Peyer's patch (tissue), 4 donors: ENCODE data around the gene ATP6V1G3.

Source experiments
- POLR2A ChIP-seq, 2 donors: fragments of 450-650 bp; IDR thresholded peaks; one replicate each; pipeline ENCODE4 v1.5.1; 2017; ENCODE audit warnings: antibody characterized with exemption in 2 of 2, mild to moderate bottlenecking in 2 of 2, moderate library complexity in 2 of 2
- TF ChIP-seq, protein P1 (sequence below), 6 experiments: fragments of 450-650 bp in 4 of 6; fragments of 200-600 bp in 2 of 6; sonication (generic) in 1 of 6; IDR thresholded peaks; one replicate each; pipeline ENCODE4 v1.5.1; 2017 to 2019; ENCODE audit warnings: antibody characterized with exemption in 6 of 6, mild to moderate bottlenecking in 3 of 6, moderate library complexity in 1 of 6

DNA sequence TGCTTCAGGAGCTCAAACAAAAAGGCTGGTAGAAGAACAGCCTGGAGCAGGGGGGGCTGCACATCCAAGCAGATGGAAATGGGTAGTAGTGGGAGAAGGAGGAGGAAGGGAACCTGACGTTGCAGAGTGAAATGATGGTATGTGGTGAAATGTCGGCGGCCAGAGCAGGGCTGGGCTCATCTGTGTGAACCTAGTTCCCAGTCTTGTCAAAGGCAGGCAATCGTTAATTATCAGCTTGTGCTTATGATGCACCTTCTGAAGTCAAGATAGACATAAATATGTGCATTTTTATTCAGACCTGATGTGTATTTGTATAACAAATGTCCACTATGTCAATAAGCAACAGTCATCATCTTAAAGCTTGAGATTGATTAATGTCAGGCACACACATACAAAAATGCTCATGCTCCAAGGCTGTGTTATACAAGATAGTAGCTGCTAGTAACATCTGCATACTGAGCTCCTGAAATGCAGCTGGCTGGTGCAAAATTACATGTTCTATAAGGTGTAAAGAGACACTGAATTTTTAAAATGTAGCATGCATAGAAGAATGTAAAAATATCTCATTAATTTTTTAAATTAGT is 10.6 kb upstream of the ATP6V1G3 start:
- TF ChIP-seq, protein P1, sequence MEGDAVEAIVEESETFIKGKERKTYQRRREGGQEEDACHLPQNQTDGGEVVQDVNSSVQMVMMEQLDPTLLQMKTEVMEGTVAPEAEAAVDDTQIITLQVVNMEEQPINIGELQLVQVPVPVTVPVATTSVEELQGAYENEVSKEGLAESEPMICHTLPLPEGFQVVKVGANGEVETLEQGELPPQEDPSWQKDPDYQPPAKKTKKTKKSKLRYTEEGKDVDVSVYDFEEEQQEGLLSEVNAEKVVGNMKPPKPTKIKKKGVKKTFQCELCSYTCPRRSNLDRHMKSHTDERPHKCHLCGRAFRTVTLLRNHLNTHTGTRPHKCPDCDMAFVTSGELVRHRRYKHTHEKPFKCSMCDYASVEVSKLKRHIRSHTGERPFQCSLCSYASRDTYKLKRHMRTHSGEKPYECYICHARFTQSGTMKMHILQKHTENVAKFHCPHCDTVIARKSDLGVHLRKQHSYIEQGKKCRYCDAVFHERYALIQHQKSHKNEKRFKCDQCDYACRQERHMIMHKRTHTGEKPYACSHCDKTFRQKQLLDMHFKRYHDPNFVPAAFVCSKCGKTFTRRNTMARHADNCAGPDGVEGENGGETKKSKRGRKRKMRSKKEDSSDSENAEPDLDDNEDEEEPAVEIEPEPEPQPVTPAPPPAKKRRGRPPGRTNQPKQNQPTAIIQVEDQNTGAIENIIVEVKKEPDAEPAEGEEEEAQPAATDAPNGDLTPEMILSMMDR (IDR thresholded peaks at IDR 0.05), result no peak
- TF ChIP-seq POLR2A (IDR thresholded peaks at IDR 0.05), result no peak
